Osteoblast (primary cell): ENCODE measurements around the gene ADCY5. TPM values are rescaled to one million over a fixed set of nuclear protein-coding genes. Genes with fewer than 3 reads are reported as not detected.

ENCODE experiments used
- DNase-seq: peaks from one replicate; pipeline ENCODE4 v3.0.0; 2011; ENCODE audit warnings: low spot score, mixed read lengths; ENCODE audit not compliant: insufficient read length; ENCODE audit errors: missing footprints
- H2AFZ ChIP-seq: 2 replicates; pipeline ENCODE4 v1.6.0; 2011; ENCODE audit warnings: mild to moderate bottlenecking, low read length
- H3K27ac ChIP-seq: 2 replicates; pipeline ENCODE4 v1.5.1; 2011; ENCODE audit warnings: mild to moderate bottlenecking, low read depth, low read length, moderate library complexity
- H3K27me3 ChIP-seq: 2 replicates; pipeline ENCODE4 v1.6.0; 2012; ENCODE audit warnings: mild to moderate bottlenecking, control low read depth, inconsistent platforms, low read length, moderate library complexity; ENCODE audit not compliant: insufficient read depth
- H3K36me3 ChIP-seq: 2 replicates; pipeline ENCODE4 v1.5.1; 2011; ENCODE audit warnings: mild to moderate bottlenecking, low read length, control low read depth, moderate library complexity; ENCODE audit not compliant: insufficient read depth
- H3K4me1 ChIP-seq: 2 replicates; pipeline ENCODE4 v1.5.1; 2011; ENCODE audit warnings: mild to moderate bottlenecking, low read length, control low read depth, moderate library complexity; ENCODE audit not compliant: insufficient read depth
- H3K4me2 ChIP-seq: 2 replicates; pipeline ENCODE4 v1.6.0; 2011; ENCODE audit warnings: mild to moderate bottlenecking, low read length; ENCODE audit not compliant: insufficient read depth
- H3K4me3 ChIP-seq: fragments of 200-600 bp; sonication (generic); 3 replicates; pipeline ENCODE4 v1.5.1; 2012; ENCODE audit warnings: mild to moderate bottlenecking, low read length, inconsistent platforms; ENCODE audit not compliant: insufficient read depth
- H3K79me2 ChIP-seq: 2 replicates; pipeline ENCODE4 v1.6.0; 2012; ENCODE audit warnings: mild to moderate bottlenecking, low read length, control low read depth, inconsistent platforms; ENCODE audit not compliant: insufficient read depth
- H3K9me3 ChIP-seq: 2 replicates; pipeline ENCODE4 v1.5.1; 2011; ENCODE audit warnings: low read depth, low read length, control low read depth
- H4K20me1 ChIP-seq: 2 replicates; pipeline ENCODE4 v1.6.0; 2012; ENCODE audit warnings: mild to moderate bottlenecking, low read length, control low read depth; ENCODE audit not compliant: insufficient read depth
- total RNA-seq: library from RNA; depleted of rRNA; stranded (reverse); fragments of >200 nt; gene quantifications from 2 replicates; pipeline ENCODE4 v1.2.3, GENCODE V29; 2012
- TF ChIP-seq, protein P1 (sequence below): IDR thresholded peaks from 2 replicates; pipeline ENCODE4 v1.5.1; 2011; ENCODE audit warnings: mild to moderate bottlenecking, low read depth, low read length, moderate library complexity; ENCODE audit errors: extremely low read depth

Gene ADCY5
- total RNA-seq, 1 donor, result 0.72 TPM

DNA sequence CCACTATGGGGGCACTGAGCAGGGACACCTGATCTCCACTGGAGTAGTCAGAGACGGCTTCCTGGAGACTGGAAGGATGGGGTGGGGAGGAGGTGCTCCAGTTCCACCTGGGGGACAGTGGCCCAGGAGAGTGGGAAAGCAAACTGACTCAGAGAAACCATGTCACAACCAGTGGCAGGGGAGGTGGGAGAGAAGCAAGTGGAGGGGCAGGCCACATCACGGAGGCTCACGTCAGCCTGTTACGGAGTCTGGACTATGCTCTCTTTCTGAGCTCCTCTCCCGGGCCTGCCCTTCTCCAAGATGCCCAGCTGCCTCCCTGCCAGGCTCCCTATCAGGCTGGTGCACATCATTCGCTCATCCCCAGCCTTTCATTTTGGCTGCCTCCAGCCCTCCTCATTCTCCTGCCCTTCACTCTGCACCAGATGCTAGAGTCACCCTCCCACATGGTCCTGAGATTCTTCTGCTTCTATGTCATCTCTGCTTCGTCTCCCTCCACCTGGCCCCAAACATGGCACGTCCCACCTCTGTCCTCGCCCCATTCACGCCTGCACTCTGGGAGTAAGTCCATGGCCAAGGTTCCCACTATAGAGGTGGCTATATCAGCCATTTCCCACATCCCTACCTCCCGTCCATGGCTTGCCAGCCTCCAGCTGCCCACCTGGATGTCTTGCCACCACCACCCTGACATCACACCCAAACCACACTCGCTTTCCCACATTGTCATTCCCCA lies 100.3 kb downstream of the ADCY5 start:
- Histone ChIP-seq H3K4me2 (no peak overlapping the region), H4K20me1 (peaks cover 10% of the 10 kb centered on the region), H3K9me3 (no peaks in the 10 kb centered on the region), H3K4me3 (no peak overlapping the region), H3K27ac (no peak overlapping the region), H2AFZ (no peak overlapping the region), H3K4me1 (peaks cover 13% of the 10 kb centered on the region), H3K27me3 (peaks cover 85% of the 10 kb centered on the region), H3K36me3 (no peaks in the 10 kb centered on the region), H3K79me2 (no peaks in the 10 kb centered on the region)
- DNase-seq, result no peak
- TF ChIP-seq, protein P1, sequence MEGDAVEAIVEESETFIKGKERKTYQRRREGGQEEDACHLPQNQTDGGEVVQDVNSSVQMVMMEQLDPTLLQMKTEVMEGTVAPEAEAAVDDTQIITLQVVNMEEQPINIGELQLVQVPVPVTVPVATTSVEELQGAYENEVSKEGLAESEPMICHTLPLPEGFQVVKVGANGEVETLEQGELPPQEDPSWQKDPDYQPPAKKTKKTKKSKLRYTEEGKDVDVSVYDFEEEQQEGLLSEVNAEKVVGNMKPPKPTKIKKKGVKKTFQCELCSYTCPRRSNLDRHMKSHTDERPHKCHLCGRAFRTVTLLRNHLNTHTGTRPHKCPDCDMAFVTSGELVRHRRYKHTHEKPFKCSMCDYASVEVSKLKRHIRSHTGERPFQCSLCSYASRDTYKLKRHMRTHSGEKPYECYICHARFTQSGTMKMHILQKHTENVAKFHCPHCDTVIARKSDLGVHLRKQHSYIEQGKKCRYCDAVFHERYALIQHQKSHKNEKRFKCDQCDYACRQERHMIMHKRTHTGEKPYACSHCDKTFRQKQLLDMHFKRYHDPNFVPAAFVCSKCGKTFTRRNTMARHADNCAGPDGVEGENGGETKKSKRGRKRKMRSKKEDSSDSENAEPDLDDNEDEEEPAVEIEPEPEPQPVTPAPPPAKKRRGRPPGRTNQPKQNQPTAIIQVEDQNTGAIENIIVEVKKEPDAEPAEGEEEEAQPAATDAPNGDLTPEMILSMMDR, result no peak

DNA sequence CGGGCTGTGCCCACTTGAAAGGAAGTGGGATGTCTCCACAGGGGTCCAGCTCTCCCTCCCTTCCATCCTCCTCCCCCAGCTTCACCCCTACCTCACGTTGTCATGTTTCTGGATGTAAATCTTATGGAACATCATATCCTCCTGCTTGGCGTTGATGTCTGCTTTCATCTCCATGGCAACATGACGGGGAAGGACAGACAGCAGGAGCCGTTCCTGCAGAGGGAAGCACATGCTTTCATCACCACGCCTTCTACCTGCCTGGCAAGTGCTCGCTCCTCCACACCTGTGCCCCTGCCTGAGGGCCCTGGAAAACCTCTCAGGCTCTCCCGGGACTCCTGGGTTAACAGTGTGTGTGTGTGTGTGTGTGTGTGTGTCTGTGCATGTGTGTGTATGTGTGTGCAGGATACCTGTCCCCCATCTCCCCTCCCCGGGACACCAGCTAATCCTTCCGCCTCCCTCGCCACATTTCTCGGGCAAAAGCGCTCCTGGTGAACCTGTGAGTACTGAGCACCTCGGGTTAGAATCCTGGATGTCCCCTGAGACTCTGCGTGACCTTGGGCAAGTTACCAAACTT lies 101.1 kb downstream of the ADCY5 start:
- H4K20me1 ChIP-seq, result peaks cover 14% of the 10 kb centered on the region
- H2AFZ ChIP-seq, result no peak overlapping the region
- H3K27ac ChIP-seq, result no peak overlapping the region
- no peaks in the 10 kb centered on the region for H3K9me3 ChIP-seq
- no peak overlapping the region for H3K4me3 ChIP-seq
- DNase-seq, result no peak
- H3K4me2 ChIP-seq, result no peak overlapping the region
- H3K79me2 ChIP-seq, result no peaks in the 10 kb centered on the region
- TF ChIP-seq, protein P1, result no peak
- peaks cover 14% of the 10 kb centered on the region for H3K4me1 ChIP-seq
- H3K36me3 ChIP-seq, result no peaks in the 10 kb centered on the region
- peaks cover 85% of the 10 kb centered on the region for H3K27me3 ChIP-seq

DNA sequence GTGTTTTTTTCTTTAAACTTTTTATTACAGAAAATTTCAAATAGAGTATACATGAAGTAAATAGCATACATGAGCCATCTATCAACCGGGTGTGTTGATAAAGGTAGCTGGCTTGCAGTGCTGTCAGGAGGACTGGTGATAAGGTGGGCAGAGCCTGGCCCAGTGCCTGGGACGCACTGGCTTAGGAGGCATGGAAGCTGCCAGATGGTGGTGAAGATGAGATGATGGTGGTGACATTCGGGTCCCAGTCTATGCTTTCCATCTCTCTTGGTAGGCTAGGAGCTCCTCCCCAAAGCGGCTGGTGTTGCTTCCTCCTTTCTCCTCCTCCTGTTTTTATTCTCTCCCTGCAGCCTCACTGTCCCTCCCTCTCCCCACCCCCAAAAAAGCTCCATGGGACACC lies 101.7 kb downstream of the ADCY5 start:
- peaks cover 81% of the 10 kb centered on the region for H3K27me3 ChIP-seq
- H3K36me3 ChIP-seq, result no peaks in the 10 kb centered on the region
- H3K4me2 ChIP-seq, result no peak overlapping the region
- H2AFZ ChIP-seq, result no peak overlapping the region
- H4K20me1 ChIP-seq, result peaks cover 14% of the 10 kb centered on the region
- H3K79me2 ChIP-seq, result no peaks in the 10 kb centered on the region
- H3K4me1 ChIP-seq, result peaks cover 14% of the 10 kb centered on the region
- no peaks in the 10 kb centered on the region for H3K9me3 ChIP-seq
- H3K4me3 ChIP-seq, result no peak overlapping the region
- H3K27ac ChIP-seq, result no peak overlapping the region
- DNase-seq, result no peak
- TF ChIP-seq, protein P1, result no peak

DNA sequence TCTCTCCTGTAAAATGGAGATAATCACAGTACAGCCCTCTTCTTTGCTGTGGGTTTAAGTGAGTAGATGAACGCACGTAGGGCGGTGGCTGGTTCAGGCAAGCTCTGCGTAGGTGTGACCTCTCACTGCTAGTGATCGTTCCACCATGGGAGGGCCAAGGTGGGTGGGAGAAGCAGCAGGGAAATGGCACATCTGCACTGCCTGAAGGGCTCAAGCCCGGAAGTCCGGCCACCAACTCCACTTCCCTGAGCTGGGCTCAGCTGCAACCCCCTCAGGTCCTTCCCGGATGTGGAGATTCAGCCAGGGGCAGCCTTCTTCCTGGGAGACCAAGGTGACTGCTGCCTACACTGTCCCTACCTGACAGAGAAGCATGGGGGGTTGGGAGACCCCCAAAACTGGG lies 102.9 kb downstream of the ADCY5 start:
- Histone ChIP-seq H3K4me3 (no peak overlapping the region), H3K4me2 (no peak overlapping the region), H2AFZ (no peak overlapping the region), H3K4me1 (peaks cover 14% of the 10 kb centered on the region), H3K27me3 (peaks cover 81% of the 10 kb centered on the region), H3K27ac (no peak overlapping the region), H3K79me2 (no peaks in the 10 kb centered on the region), H4K20me1 (peaks cover 10% of the 10 kb centered on the region), H3K36me3 (no peaks in the 10 kb centered on the region), H3K9me3 (no peaks in the 10 kb centered on the region)
- peak; percentile 68 for DNase-seq
- TF ChIP-seq, protein P1, result no peak
